Measurements from ENCODE around the gene GRM7.

GRM7 gene

DNA sequence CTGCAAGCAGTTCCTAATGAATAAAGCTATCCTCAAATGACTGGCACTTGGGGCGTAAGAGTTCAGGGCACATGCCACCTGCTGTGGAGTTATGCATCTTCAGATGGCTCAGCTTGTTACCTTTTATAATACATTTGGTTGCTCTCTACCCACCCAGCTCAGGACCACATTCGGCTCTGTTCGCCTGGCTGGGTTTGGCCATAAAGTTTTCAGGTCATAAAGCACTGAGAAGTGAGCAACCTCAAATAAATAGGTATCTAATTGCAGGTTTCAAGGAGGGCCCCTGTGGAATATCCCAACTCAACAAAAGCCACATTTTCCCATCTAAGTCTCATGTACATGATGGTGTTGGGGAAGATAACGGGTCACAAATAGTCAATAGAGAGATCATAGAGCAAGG, 727.3 kb downstream of the GRM7 start:
- 88% methylated on average over 1 of the region's 4 CpGs for WGBS (ENCODE audit: insufficient coverage)
- no peak for DNase-seq
- ChIA-PET POLR2A (no interaction called here), CTCF (no interaction called here)
- Histone ChIP-seq H3K27me3 (replicated peaks in 2 of 5; ENCODE audit: control insufficient read depth in 4 of 5, insufficient read depth in 5 of 5, low read length in 4 of 5) (no peaks in the 10 kb centered on the region), H3K9me3 (ENCODE audit: control extremely low read depth in 1 of 5, control insufficient read depth in 4 of 5, insufficient read depth in 2 of 5, low read depth in 1 of 5, low read length in 4 of 5) (peaks cover 0 to 2% (median 0%) of the 10 kb centered on the region in 5 experiments), H3K4me3 (ENCODE audit: control insufficient read depth in 1 of 7, extremely low read depth in 1 of 7, insufficient read depth in 4 of 7, low read depth in 2 of 7, low read length in 6 of 7) (no peak overlapping the region), H3K4me1 (ENCODE audit: control extremely low read depth in 1 of 4, control insufficient read depth in 4 of 4, insufficient read depth in 4 of 4, low read length in 3 of 4) (peaks cover 8 to 22% (median 14%) of the 10 kb centered on the region in 4 experiments), H3K27ac (ENCODE audit: insufficient read depth in 1 of 2, low read depth in 1 of 2, low read length in 2 of 2, poor library complexity in 1 of 2, severe bottlenecking in 2 of 2) (no peak overlapping the region), H3K36me3 (ENCODE audit: control insufficient read depth in 4 of 4, insufficient read depth in 4 of 4, low read length in 3 of 4) (no peaks in the 10 kb centered on the region)

DNA sequence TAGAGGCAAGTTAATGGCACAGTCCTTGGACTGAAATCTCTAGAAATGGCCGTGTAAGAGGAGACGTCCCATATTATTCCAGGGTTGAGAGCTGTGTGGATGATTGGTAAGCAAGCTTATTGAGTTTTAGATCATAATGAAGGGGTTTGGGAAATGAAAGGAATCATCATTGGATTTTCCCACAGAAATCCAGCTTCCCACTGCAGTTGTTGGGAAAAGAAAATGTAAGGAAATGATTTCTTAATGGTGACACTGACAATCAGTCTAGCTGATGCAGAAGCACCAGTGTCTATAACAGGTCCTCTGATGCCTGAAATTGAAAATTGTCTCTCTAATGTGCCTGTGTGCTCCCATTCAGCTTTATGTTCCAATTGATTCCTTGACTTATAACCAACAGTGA, 728.6 kb downstream of the GRM7 start:
- 100% methylated on average over 2 of the region's 2 CpGs for WGBS (ENCODE audit: insufficient coverage)
- ChIA-PET CTCF (no interaction called here), POLR2A (no interaction called here)
- H3K27me3 ChIP-seq (replicated peaks in 2 of 5; ENCODE audit: control insufficient read depth in 4 of 5, insufficient read depth in 5 of 5, low read length in 4 of 5), result no peaks in the 10 kb centered on the region
- H3K36me3 ChIP-seq (ENCODE audit: control insufficient read depth in 4 of 4, insufficient read depth in 4 of 4, low read length in 3 of 4), result no peaks in the 10 kb centered on the region
- H3K9me3 ChIP-seq (ENCODE audit: control extremely low read depth in 1 of 5, control insufficient read depth in 4 of 5, insufficient read depth in 2 of 5, low read depth in 1 of 5, low read length in 4 of 5), result peaks cover 0 to 2% (median 0%) of the 10 kb centered on the region in 5 experiments
- H3K4me1 ChIP-seq (ENCODE audit: control extremely low read depth in 1 of 4, control insufficient read depth in 4 of 4, insufficient read depth in 4 of 4, low read length in 3 of 4), result peaks cover 5 to 15% (median 11%) of the 10 kb centered on the region in 4 experiments
- no peak for DNase-seq
- H3K4me3 ChIP-seq (ENCODE audit: control insufficient read depth in 1 of 7, extremely low read depth in 1 of 7, insufficient read depth in 4 of 7, low read depth in 2 of 7, low read length in 6 of 7), result no peak overlapping the region
- H3K27ac ChIP-seq (ENCODE audit: insufficient read depth in 1 of 2, low read depth in 1 of 2, low read length in 2 of 2, poor library complexity in 1 of 2, severe bottlenecking in 2 of 2), result no peak overlapping the region

DNA sequence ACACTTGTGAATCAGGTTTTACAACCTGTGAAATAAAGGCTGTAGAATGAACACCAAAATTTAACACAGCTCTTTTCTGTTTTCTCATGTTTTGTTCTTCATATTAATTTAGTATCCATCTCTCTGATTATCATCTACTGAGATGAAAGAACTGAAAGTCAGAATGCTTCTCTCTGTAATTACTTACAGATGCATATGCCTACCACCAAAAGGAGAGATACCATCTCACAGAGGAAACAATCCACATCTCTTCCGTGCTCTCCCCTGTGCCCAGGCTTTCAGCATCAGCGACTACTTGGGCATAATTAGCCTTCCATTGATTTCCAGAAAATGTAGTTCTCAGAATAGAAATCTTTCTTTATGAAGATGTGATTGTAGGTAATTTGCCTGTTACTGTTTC, 741.4 kb downstream of the GRM7 start:
- Histone ChIP-seq H3K36me3 (ENCODE audit: control insufficient read depth in 4 of 4, insufficient read depth in 4 of 4, low read length in 3 of 4) (no peaks in the 10 kb centered on the region), H3K27ac (ENCODE audit: insufficient read depth in 1 of 2, low read depth in 1 of 2, low read length in 2 of 2, poor library complexity in 1 of 2, severe bottlenecking in 2 of 2) (no peak overlapping the region), H3K4me3 (ENCODE audit: control insufficient read depth in 1 of 7, extremely low read depth in 1 of 7, insufficient read depth in 4 of 7, low read depth in 2 of 7, low read length in 6 of 7) (no peak overlapping the region), H3K4me1 (ENCODE audit: control extremely low read depth in 1 of 4, control insufficient read depth in 4 of 4, insufficient read depth in 4 of 4, low read length in 3 of 4) (peaks cover 0 to 2% (median under 1%) of the 10 kb centered on the region in 4 experiments), H3K27me3 (replicated peaks in 2 of 5; ENCODE audit: control insufficient read depth in 4 of 5, insufficient read depth in 5 of 5, low read length in 4 of 5) (no peaks in the 10 kb centered on the region), H3K9me3 (ENCODE audit: control extremely low read depth in 1 of 5, control insufficient read depth in 4 of 5, insufficient read depth in 2 of 5, low read depth in 1 of 5, low read length in 4 of 5) (no peaks in the 10 kb centered on the region)
- no peak for DNase-seq
- 100% methylated on average over 1 of the region's 2 CpGs for WGBS (ENCODE audit: insufficient coverage)
- CTCF ChIA-PET, result no interaction called here
- POLR2A ChIA-PET, result no interaction called here

DNA sequence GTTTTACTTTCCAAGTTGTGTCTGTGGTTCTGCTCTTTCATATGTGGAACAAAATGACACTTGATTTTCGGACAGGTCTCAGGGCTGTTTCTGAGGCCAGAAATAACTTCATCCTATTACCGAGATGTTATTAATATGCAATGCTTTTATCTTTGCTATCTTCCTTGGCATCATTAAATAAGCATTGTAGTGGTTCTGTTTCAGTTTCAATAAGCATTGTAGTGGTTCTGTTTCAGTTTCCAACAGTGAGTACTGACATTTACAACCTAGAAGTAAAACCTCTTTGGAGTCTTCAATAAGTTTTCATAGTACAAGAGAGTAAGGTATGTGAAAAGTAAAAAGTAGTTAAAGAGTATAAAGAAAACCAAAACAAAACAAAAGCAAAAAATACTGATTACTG, 746.2 kb downstream of the GRM7 start:
- DNase-seq, result no peak
- ChIA-PET POLR2A (no interaction called here), CTCF (no interaction called here)
- peaks cover 0 to 9% (median 5%) of the 10 kb centered on the region in 4 experiments for H3K4me1 ChIP-seq (ENCODE audit: control extremely low read depth in 1 of 4, control insufficient read depth in 4 of 4, insufficient read depth in 4 of 4, low read length in 3 of 4)
- H3K27ac ChIP-seq (ENCODE audit: insufficient read depth in 1 of 2, low read depth in 1 of 2, low read length in 2 of 2, poor library complexity in 1 of 2, severe bottlenecking in 2 of 2), result no peak overlapping the region
- H3K27me3 ChIP-seq (replicated peaks in 2 of 5; ENCODE audit: control insufficient read depth in 4 of 5, insufficient read depth in 5 of 5, low read length in 4 of 5), result no peaks in the 10 kb centered on the region
- H3K9me3 ChIP-seq (ENCODE audit: control extremely low read depth in 1 of 5, control insufficient read depth in 4 of 5, insufficient read depth in 2 of 5, low read depth in 1 of 5, low read length in 4 of 5), result no peaks in the 10 kb centered on the region
- no peaks in the 10 kb centered on the region for H3K36me3 ChIP-seq (ENCODE audit: control insufficient read depth in 4 of 4, insufficient read depth in 4 of 4, low read length in 3 of 4)
- H3K4me3 ChIP-seq (ENCODE audit: control insufficient read depth in 1 of 7, extremely low read depth in 1 of 7, insufficient read depth in 4 of 7, low read depth in 2 of 7, low read length in 6 of 7), result no peak overlapping the region
- 100% methylated on average over 2 of the region's 2 CpGs for WGBS (ENCODE audit: insufficient coverage)

DNA sequence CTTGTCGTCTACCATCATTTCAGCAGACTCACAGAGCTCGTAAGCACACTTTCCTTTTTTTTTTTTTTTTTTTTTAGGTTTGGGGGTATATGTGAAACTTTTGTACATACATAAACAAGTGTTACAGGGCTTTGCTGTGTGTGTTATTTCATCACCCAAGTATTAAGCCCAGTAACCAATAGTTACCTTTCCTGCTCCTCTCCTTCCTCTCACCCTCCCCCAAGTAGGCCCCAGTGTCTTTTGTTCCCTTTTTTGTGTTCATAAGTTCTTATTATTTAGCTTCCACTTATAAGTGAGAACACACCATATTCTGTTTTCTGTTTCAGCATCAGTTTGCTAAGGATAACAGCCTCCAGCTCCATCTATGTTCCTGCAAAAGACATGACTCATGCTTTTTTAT, 746.8 kb downstream of the GRM7 start:
- H3K27ac ChIP-seq (ENCODE audit: insufficient read depth in 1 of 2, low read depth in 1 of 2, low read length in 2 of 2, poor library complexity in 1 of 2, severe bottlenecking in 2 of 2), result no peak overlapping the region
- H3K36me3 ChIP-seq (ENCODE audit: control insufficient read depth in 4 of 4, insufficient read depth in 4 of 4, low read length in 3 of 4), result no peaks in the 10 kb centered on the region
- H3K4me3 ChIP-seq (ENCODE audit: control insufficient read depth in 1 of 7, extremely low read depth in 1 of 7, insufficient read depth in 4 of 7, low read depth in 2 of 7, low read length in 6 of 7), result no peak overlapping the region
- peak; percentile 6 to 85 (median 73) for DNase-seq
- H3K9me3 ChIP-seq (ENCODE audit: control extremely low read depth in 1 of 5, control insufficient read depth in 4 of 5, insufficient read depth in 2 of 5, low read depth in 1 of 5, low read length in 4 of 5), result no peaks in the 10 kb centered on the region
- peaks cover 0 to 9% (median 5%) of the 10 kb centered on the region in 4 experiments for H3K4me1 ChIP-seq (ENCODE audit: control extremely low read depth in 1 of 4, control insufficient read depth in 4 of 4, insufficient read depth in 4 of 4, low read length in 3 of 4)
- WGBS (ENCODE audit: insufficient coverage), result no CpG with 5 or more reads among the region's 2 CpGs
- CTCF ChIA-PET, result interaction anchor here (1.5 kb wide), 1 partner anchor 22 kb away, joined by 5 read pairs; no protein-coding TSS in a partner anchor
- H3K27me3 ChIP-seq (replicated peaks in 2 of 5; ENCODE audit: control insufficient read depth in 4 of 5, insufficient read depth in 5 of 5, low read length in 4 of 5), result no peaks in the 10 kb centered on the region
- POLR2A ChIA-PET, result no interaction called here

GRCh38 chr3:7610634-7611033, 749.7 kb downstream of the GRM7 start:
- ChIA-PET POLR2A (no interaction called here), CTCF (no interaction called here)
- no peak for DNase-seq
- H3K27ac ChIP-seq (ENCODE audit: insufficient read depth in 1 of 2, low read depth in 1 of 2, low read length in 2 of 2, poor library complexity in 1 of 2, severe bottlenecking in 2 of 2), result no peak overlapping the region
- H3K9me3 ChIP-seq (ENCODE audit: control extremely low read depth in 1 of 5, control insufficient read depth in 4 of 5, insufficient read depth in 2 of 5, low read depth in 1 of 5, low read length in 4 of 5), result no peaks in the 10 kb centered on the region
- H3K4me1 ChIP-seq (ENCODE audit: control extremely low read depth in 1 of 4, control insufficient read depth in 4 of 4, insufficient read depth in 4 of 4, low read length in 3 of 4), result peaks cover 0 to 9% (median 5%) of the 10 kb centered on the region in 4 experiments
- no peaks in the 10 kb centered on the region for H3K36me3 ChIP-seq (ENCODE audit: control insufficient read depth in 4 of 4, insufficient read depth in 4 of 4, low read length in 3 of 4)
- H3K4me3 ChIP-seq (ENCODE audit: control insufficient read depth in 1 of 7, extremely low read depth in 1 of 7, insufficient read depth in 4 of 7, low read depth in 2 of 7, low read length in 6 of 7), result no peak overlapping the region
- WGBS (ENCODE audit: insufficient coverage), result 100% methylated on average over 1 of the region's 5 CpGs
- no peaks in the 10 kb centered on the region for H3K27me3 ChIP-seq (replicated peaks in 2 of 5; ENCODE audit: control insufficient read depth in 4 of 5, insufficient read depth in 5 of 5, low read length in 4 of 5)

GRCh38 chr3:7615043-7615442, 754.1 kb downstream of the GRM7 start:
- no peaks in the 10 kb centered on the region for H3K27me3 ChIP-seq (replicated peaks in 2 of 5; ENCODE audit: control insufficient read depth in 4 of 5, insufficient read depth in 5 of 5, low read length in 4 of 5)
- no peak overlapping the region for H3K4me3 ChIP-seq (ENCODE audit: control insufficient read depth in 1 of 7, extremely low read depth in 1 of 7, insufficient read depth in 4 of 7, low read depth in 2 of 7, low read length in 6 of 7)
- no peak for DNase-seq
- H3K4me1 ChIP-seq (ENCODE audit: control extremely low read depth in 1 of 4, control insufficient read depth in 4 of 4, insufficient read depth in 4 of 4, low read length in 3 of 4), result no peaks in the 10 kb centered on the region
- 88% methylated on average over 1 of the region's 1 CpG for WGBS (ENCODE audit: insufficient coverage)
- H3K36me3 ChIP-seq (ENCODE audit: control insufficient read depth in 4 of 4, insufficient read depth in 4 of 4, low read length in 3 of 4), result no peaks in the 10 kb centered on the region
- ChIA-PET POLR2A (no interaction called here), CTCF (no interaction called here)
- no peak overlapping the region for H3K27ac ChIP-seq (ENCODE audit: insufficient read depth in 1 of 2, low read depth in 1 of 2, low read length in 2 of 2, poor library complexity in 1 of 2, severe bottlenecking in 2 of 2)
- no peaks in the 10 kb centered on the region for H3K9me3 ChIP-seq (ENCODE audit: control extremely low read depth in 1 of 5, control insufficient read depth in 4 of 5, insufficient read depth in 2 of 5, low read depth in 1 of 5, low read length in 4 of 5)
